Sigmoid colon (tissue), 7 donors: ENCODE measurements around the gene POTEB3. TPM values are rescaled to one million over a fixed set of nuclear protein-coding genes. Genes with fewer than 3 reads are reported as not detected.
"Not testable (repeated sequence)": the region's sequence is repeated elsewhere in the genome, so short reads cannot be mapped to it uniquely, and the experiment has no call there.

Experiments used
- DNase-seq: peaks from one replicate; pipeline ENCODE4 v3.0.0-alpha.2; 2019
- H3K27ac ChIP-seq, 4 donors: fragments of 200-600 bp; sonication (generic); one replicate each; pipeline ENCODE4 v1.5.1; 2016 to 2019; ENCODE audit warnings: mild to moderate bottlenecking in 1 of 4
- H3K27me3 ChIP-seq, 3 donors: fragments of 200-600 bp; sonication (generic); one replicate each; pipeline ENCODE4 v1.5.1; 2019; ENCODE audit warnings: mild to moderate bottlenecking in 1 of 3
- H3K36me3 ChIP-seq, 4 donors: fragments of 200-600 bp; sonication (generic); one replicate each; pipeline ENCODE4 v1.5.1; 2016 to 2019
- H3K4me1 ChIP-seq, 4 donors: fragments of 200-600 bp; sonication (generic); one replicate each; pipeline ENCODE4 v1.5.1; 2017 to 2019
- H3K4me3 ChIP-seq, 4 donors: fragments of 200-600 bp; sonication (generic); one replicate each; pipeline ENCODE4 v1.5.1; 2017 to 2019; ENCODE audit warnings: mild to moderate bottlenecking in 2 of 4, moderate library complexity in 1 of 4
- H3K9me3 ChIP-seq, 4 donors: fragments of 200-600 bp in 3 of 4; sonication (generic) in 3 of 4; one replicate each; pipeline versions ENCODE4 v1.5.1 to v1.6.1; 2013 to 2019
- WGBS, 2 donors: extraction: QIAGEN DNeasy Blood & Tissue Kit; methylation state at CpG; one replicate each; pipeline ENCODE4 v1.1.7; 2013; 5-methylcytosine and 5-hydroxymethylcytosine counted together
- intact Hi-C: fragments of 100-400 bp; cut with DNase I; formaldehyde crosslinking; loops from one replicate; pipeline ENCODE4 v1.15.1; 2023
- polyA plus RNA-seq, 3 donors: library from polyadenylated mRNA; stranded (reverse); fragments of 200-250 nt; gene quantifications; one replicate each; pipeline ENCODE4 v1.2.3, GENCODE V29; 2013
- small RNA-seq, 3 donors: library from RNA; depleted of rRNA; stranded (forward); fragments of <200 nt; gene quantifications; one replicate each; pipeline ENCODE3, GENCODE V24; 2016
- total RNA-seq, 4 donors: library from RNA; depleted of rRNA; stranded (reverse); fragments of >200 nt; gene quantifications; one replicate each; pipeline ENCODE4 v1.1.0, GENCODE V29; 2016
- donor health status: healthy with polysubstance abuse.
- donor health status: Bipolar disorder and iron deficiency.
- donor health status: healthy.

Gene POTEB3
- total and polyA plus RNA-seq, 7 donors, result not detected

- DNase-seq, H3K4me1 ChIP-seq, H3K9me3 ChIP-seq, intact Hi-C loops, H3K4me3 ChIP-seq, H3K36me3 ChIP-seq, H3K27me3 ChIP-seq, H3K27ac ChIP-seq: not testable (repeated sequence)
- 91 to 97% methylated on average over 12 of the region's 26 CpGs for WGBS, 2 donors
Measured at GRCh38 chr15:21369177-21369576, 71.1 kb downstream of the POTEB3 start.

GRCh38 chr15:21368625-21369024, 71.7 kb downstream of the POTEB3 start:
- H3K27ac ChIP-seq, H3K36me3 ChIP-seq, H3K9me3 ChIP-seq, intact Hi-C loops, H3K4me1 ChIP-seq, H3K27me3 ChIP-seq, H3K4me3 ChIP-seq, DNase-seq: not testable (repeated sequence)
- WGBS, 2 donors, result 96% methylated on average over 13 of the region's 22 CpGs; no CpG with 5 or more reads in 1 of the 2 donors

Small RNA genes lying within 50 kb of the gene (small RNA-seq; reads per million reads assigned to genes)
- gene GRAMD4P6 (0 reads per million in 3 donors), gene MIR3118-3 (0 reads per million in 3 donors), gene RF00026 (0 reads per million in 3 donors)
